Measurements from ENCODE around the gene CAP2. TPM values are rescaled to one million over a fixed set of nuclear protein-coding genes. Genes with fewer than 3 reads are reported as not detected.

Gene CAP2, protein sequence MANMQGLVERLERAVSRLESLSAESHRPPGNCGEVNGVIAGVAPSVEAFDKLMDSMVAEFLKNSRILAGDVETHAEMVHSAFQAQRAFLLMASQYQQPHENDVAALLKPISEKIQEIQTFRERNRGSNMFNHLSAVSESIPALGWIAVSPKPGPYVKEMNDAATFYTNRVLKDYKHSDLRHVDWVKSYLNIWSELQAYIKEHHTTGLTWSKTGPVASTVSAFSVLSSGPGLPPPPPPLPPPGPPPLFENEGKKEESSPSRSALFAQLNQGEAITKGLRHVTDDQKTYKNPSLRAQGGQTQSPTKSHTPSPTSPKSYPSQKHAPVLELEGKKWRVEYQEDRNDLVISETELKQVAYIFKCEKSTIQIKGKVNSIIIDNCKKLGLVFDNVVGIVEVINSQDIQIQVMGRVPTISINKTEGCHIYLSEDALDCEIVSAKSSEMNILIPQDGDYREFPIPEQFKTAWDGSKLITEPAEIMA
- total RNA-seq (100 to 1,000 TPM; 116 to 211 (median 172) TPM), polyA plus RNA-seq (10 to 100 TPM; 42.0 to 57.4 TPM)
- long read RNA-seq, donor 1, transcript CAP2-201 (13 exons, 3,316 nt) = major isoform, 107 of 150 reads
- long read RNA-seq, donor 1, partial matches to known transcripts = 16 of 150 reads
- long read RNA-seq, donor 1, other reads (novel, unspliced or antisense) = 23 of 150 reads
- long read RNA-seq, donor 2, transcript CAP2-201 (13 exons, 3,316 nt) = major isoform, 106 of 160 reads
- long read RNA-seq, donor 2, partial matches to known transcripts = 20 of 160 reads
- long read RNA-seq, donor 2, other reads (novel, unspliced or antisense) = 32 of 160 reads
- long read RNA-seq, donor 3, transcript CAP2-201 (13 exons, 3,316 nt) = major isoform, 238 of 305 reads
- long read RNA-seq, donor 3, partial matches to known transcripts = 35 of 305 reads
- long read RNA-seq, donor 3, other reads (novel, unspliced or antisense) = 25 of 305 reads

DNA sequence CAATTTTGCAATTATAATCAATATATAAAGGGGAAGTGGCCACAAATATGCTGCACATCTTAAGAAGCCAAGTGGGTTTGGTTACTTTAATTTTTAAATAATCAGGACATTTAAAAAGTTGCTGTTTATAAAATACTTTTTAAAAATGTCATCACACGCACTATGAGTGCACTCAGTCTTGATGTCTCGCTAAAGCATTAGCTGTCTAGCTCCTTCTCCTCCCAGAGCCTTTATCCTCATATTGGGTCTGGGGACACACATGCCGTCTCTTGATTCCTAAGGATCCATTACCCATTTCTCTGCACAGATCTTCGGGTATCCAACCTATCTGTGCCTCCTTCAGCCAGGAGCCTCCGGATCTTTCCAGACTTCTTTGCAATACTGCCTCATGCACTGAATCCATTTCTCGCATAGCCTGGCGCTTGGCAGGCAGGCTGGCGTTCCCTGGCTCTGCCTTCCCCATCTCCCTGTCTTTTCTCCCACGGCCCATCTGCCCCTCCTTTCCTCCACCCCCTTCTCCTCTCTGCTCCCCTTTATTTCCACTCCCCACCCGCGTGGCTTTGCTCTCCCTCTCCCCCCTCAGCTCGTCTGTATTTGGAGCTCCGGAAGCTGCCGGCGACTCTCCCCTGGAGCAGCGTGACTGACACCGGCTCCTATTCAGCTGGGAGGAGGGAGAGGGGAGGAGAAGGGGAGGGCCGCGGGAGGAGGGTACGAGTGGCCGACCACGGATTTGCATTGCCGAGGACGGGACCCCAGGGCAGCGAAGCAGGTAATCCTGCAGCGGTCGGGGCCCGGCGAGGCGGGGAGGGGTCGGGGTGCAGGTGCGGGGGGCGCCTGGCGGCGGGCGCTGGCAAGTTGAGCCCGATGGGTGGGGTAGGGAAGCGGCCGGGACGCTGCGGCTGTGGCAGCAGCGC lies at the start of gene CAP2:
TSS of gene CAP2 (plus strand) at position 618 of the 914 bp plus-strand sequence. CDS start 27,961 bp downstream, outside the sequence.
- H3K4me1 ChIP-seq = peaks cover 0 to 15% (median 8%) of the 10 kb centered on the region in 9 donors
- H3K27me3 ChIP-seq = peaks cover 0 to 37% (median 0%) of the 10 kb centered on the region in 7 donors
- peaks cover 0 to 8% (median 0%) of the 10 kb centered on the region in 11 donors for H3K9me3 ChIP-seq
- TF ChIP-seq, protein P1, sequence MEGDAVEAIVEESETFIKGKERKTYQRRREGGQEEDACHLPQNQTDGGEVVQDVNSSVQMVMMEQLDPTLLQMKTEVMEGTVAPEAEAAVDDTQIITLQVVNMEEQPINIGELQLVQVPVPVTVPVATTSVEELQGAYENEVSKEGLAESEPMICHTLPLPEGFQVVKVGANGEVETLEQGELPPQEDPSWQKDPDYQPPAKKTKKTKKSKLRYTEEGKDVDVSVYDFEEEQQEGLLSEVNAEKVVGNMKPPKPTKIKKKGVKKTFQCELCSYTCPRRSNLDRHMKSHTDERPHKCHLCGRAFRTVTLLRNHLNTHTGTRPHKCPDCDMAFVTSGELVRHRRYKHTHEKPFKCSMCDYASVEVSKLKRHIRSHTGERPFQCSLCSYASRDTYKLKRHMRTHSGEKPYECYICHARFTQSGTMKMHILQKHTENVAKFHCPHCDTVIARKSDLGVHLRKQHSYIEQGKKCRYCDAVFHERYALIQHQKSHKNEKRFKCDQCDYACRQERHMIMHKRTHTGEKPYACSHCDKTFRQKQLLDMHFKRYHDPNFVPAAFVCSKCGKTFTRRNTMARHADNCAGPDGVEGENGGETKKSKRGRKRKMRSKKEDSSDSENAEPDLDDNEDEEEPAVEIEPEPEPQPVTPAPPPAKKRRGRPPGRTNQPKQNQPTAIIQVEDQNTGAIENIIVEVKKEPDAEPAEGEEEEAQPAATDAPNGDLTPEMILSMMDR (IDR thresholded peaks at IDR 0.05) = no peak
- peak within 1 kb of the TSS; percentile 21 to 66 (median 58) for H3K4me3 ChIP-seq
- intact Hi-C loops (cut with DNase I) = loop anchor here in 6 of 10 donors (5.0 to 10.0 kb wide), 4 partner anchors 88 to 108 kb away; partner anchors contain the start of gene RBM24 (in 2 of the 6)
- WGBS, 2 donors = 3% methylated on average over 28 to 42 of the region's 42 CpGs
- ATAC-seq = peak; percentile 83 to 97 (median 94)
- peak; percentile 66 to 76 for DNase-seq
- no peaks in the 10 kb centered on the region for H3K36me3 ChIP-seq
- peak within 1 kb of the TSS; percentile 59 to 93 (median 76) for H3K27ac ChIP-seq

DNA sequence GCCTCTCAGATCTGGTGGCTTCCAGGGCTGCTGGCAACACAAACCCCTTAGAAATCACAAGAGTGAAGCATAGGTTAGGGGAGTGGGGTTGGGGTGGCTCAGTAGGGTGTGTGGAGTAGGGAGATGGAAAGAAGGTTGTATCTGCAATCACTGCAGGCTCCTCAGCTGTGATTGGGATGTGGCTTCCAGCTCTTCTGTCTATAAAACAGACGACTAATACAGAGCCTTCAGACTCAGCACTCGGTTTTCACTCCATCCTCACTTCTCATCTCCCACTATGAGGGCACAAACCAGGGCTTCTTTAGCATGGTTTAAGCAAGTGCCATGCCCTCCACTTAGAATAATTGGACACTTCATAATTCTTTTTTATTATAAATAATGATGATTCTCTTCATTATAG lies 46.4 kb upstream of the CAP2 start:
- no peaks in the 10 kb centered on the region for H3K36me3 ChIP-seq
- no peaks in the 10 kb centered on the region for H3K27me3 ChIP-seq
- DNase-seq (no peak), ATAC-seq (no peak)
- H3K4me1 ChIP-seq = no peaks in the 10 kb centered on the region
- H3K27ac ChIP-seq = no peak overlapping the region
- WGBS, 2 donors = 43 to 59% methylated on average over 2 of the region's 2 CpGs
- TF ChIP-seq, protein P1 (IDR thresholded peaks at IDR 0.05) = no peak
- no peaks in the 10 kb centered on the region for H3K9me3 ChIP-seq
- intact Hi-C loops (cut with DNase I) = no loop called here
- H3K4me3 ChIP-seq = no peak overlapping the region

DNA sequence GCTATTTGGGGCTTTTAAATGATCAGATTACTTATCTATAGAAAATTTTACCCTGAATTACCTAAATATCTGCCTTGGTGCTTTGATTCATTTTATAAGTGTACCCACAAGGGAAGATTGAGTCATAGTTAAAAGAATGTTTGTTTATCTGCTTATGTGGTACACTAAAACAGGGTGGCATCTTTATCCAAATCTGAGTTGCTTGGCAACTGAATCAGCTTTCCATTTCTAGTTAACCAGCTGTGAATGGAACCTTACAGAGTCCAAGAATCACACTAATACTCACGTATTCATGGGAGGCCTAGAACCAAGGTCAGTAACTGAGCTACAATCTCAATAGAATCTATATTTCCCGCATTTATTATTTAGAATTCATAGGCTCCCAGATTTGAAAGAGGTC lies 44.0 kb upstream of the CAP2 start:
- Histone ChIP-seq H3K4me3 (no peak overlapping the region), H3K9me3 (no peaks in the 10 kb centered on the region), H3K4me1 (no peaks in the 10 kb centered on the region), H3K27ac (no peak overlapping the region), H3K27me3 (peaks cover 0 to 3% (median 0%) of the 10 kb centered on the region in 7 donors), H3K36me3 (no peaks in the 10 kb centered on the region)
- DNase-seq (no peak), ATAC-seq (no peak)
- intact Hi-C loops (cut with DNase I) = no loop called here
- 87 to 94% methylated on average over 2 of the region's 2 CpGs for WGBS, 2 donors
- TF ChIP-seq, protein P1 (IDR thresholded peaks at IDR 0.05) = no peak
